ACHN (cell line): ENCODE measurements around the gene ATAD2B.

Source experiments
- DNase-seq: peaks from one replicate; pipeline ENCODE4 v3.0.0-alpha.2; 2015
- in situ Hi-C: cut with HindIII; loops from 2 replicates; pipeline ENCODE4 v1.10.0; 2017; ENCODE audit warnings: low sequenced_read_pairs, low pct_ligation_motif_present, low pct_unique_long_range_greater_than_20kb

ATAD2B gene

GRCh38 chr2:23843051-23843976 lies 83.6 kb downstream of the ATAD2B start:
- in situ Hi-C loops, result no loop called here

GRCh38 chr2:23839919-23840578 lies 86.9 kb downstream of the ATAD2B start:
- in situ Hi-C loops, result no loop called here
- no peak for DNase-seq

More at GRCh38 chr2:23843051-23843976, 83.6 kb downstream of the ATAD2B start:
- no peak for DNase-seq

- in situ Hi-C loops, result no loop called here
These were observed 87.9 kb downstream of the ATAD2B start for GRCh38 chr2:23838996-23839395.

GRCh38 chr2:23838581-23838980 lies 88.3 kb downstream of the ATAD2B start:
- DNase-seq, result no peak
- in situ Hi-C loops, result no loop called here

More at GRCh38 chr2:23838996-23839395, 87.9 kb downstream of the ATAD2B start:
- DNase-seq, result no peak

GRCh38 chr2:23837871-23838270 lies 89.1 kb downstream of the ATAD2B start:
- no peak for DNase-seq
- in situ Hi-C loops, result no loop called here

GRCh38 chr2:23836971-23837565 lies 89.9 kb downstream of the ATAD2B start:
- DNase-seq, result no peak
- in situ Hi-C loops, result no loop called here

- DNase-seq, result no peak
- in situ Hi-C loops, result no loop called here
These were observed 90.4 kb downstream of the ATAD2B start for GRCh38 chr2:23836505-23836904.

- in situ Hi-C loops, result no loop called here
- no peak for DNase-seq
These were observed 90.9 kb downstream of the ATAD2B start for GRCh38 chr2:23835988-23836387.

GRCh38 chr2:23835423-23835822 lies 91.5 kb downstream of the ATAD2B start:
- in situ Hi-C loops, result no loop called here
- no peak for DNase-seq

GRCh38 chr2:23828986-23829385 lies 97.9 kb downstream of the ATAD2B start:
- no peak for DNase-seq
- in situ Hi-C loops, result no loop called here

- in situ Hi-C loops, result no loop called here
- no peak for DNase-seq
These were observed 98.5 kb downstream of the ATAD2B start for GRCh38 chr2:23828256-23828980.

GRCh38 chr2:23827287-23827686 lies 99.6 kb downstream of the ATAD2B start:
- no peak for DNase-seq
- in situ Hi-C loops, result no loop called here

- in situ Hi-C loops, result no loop called here
- no peak for DNase-seq
These were observed 100.2 kb downstream of the ATAD2B start for GRCh38 chr2:23826771-23827170.

GRCh38 chr2:23826040-23826439 lies 100.9 kb downstream of the ATAD2B start:
- DNase-seq, result no peak
- in situ Hi-C loops, result no loop called here

GRCh38 chr2:23824777-23825212 lies 102.1 kb downstream of the ATAD2B start:
- peak; percentile 66 for DNase-seq
- in situ Hi-C loops, result no loop called here

- no peak for DNase-seq
- in situ Hi-C loops, result no loop called here
These were observed 103.1 kb downstream of the ATAD2B start for GRCh38 chr2:23823863-23824262.

GRCh38 chr2:23814963-23815362 lies 112.0 kb downstream of the ATAD2B start:
- in situ Hi-C loops, result no loop called here
- DNase-seq, result no peak

- in situ Hi-C loops, result no loop called here
- no peak for DNase-seq
These were observed 113.5 kb downstream of the ATAD2B start for GRCh38 chr2:23813438-23813837.

- in situ Hi-C loops, result no loop called here
- DNase-seq, result no peak
These were observed 117.8 kb downstream of the ATAD2B start for GRCh38 chr2:23809150-23809549.
